GM21786 (cell line): Measurements from ENCODE around the gene MECR.

ENCODE experiments used
- ATAC-seq: cut with Tn5 transposase; IDR thresholded peaks from one replicate; pipeline ENCODE4 v1.9.1; 2021; ENCODE audit not compliant: unreplicated experiment

Gene MECR

DNA sequence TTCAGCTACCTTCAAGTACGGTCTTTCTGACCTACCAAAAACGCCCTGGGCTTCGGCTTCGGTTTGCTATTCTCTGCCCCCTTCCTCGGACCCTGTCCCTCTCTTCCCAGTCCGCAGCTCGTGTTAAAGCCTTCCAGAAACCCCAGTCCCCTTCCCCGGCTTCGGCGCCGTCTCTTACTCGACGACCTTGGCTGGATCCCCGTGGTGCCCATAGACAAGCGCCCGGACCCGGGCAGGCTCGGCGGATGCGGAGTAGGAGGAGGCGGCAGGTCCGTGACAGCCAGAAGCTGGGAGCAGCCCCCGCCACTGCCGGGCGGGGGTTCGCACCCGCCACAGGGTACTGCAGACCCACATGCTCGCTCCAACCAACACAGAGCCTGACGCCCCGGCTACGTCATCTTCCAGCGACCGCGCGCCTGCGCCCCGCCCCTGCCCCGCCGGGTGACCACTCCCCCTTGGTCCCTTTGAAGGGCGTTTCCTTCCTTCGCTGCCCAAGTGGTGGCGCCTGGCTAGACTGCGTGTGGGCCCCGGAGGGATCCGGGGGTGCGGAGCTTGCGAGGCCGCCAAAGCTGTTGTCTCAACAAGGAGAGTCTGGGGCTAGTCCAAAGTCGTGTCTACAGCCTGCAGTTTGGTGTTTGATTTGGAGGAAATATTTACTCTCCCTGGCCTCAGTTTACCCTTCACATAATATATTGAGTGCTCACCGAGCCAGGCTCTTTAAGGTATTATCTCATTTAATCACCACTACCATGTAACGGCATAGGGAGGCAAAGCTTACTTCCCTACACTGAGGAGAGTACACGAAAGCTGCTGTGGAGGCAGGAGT, at the start of gene MECR:
TSS of gene MECR (minus strand) at position 382 of the 826 bp plus-strand sequence. CDS start at position 354, 28 bp downstream.
- peak; percentile 86 for ATAC-seq

- no peak for ATAC-seq
Measured at GRCh38 chr1:29279951-29280391, 49.2 kb upstream of the MECR start.

DNA sequence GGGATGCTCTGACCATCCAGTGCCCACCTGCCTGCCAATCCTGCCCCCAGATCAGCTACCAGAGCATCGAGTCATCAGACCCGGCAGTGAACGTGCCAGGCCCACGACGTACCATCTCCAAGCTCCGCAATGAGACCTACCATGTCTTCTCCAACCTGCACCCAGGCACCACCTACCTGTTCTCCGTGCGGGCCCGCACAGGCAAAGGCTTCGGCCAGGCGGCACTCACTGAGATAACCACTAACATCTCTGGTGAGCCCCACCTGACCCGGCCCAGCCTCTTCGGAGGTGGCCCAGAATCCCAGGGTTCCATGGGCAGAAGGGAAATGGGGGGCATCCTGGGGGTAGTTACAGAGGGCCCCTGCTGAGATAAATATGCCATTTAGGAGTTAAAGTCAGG, 48.7 kb upstream of the MECR start:
- no peak for ATAC-seq

GRCh38 chr1:29278124-29278523, 47.4 kb upstream of the MECR start:
- no peak for ATAC-seq

DNA sequence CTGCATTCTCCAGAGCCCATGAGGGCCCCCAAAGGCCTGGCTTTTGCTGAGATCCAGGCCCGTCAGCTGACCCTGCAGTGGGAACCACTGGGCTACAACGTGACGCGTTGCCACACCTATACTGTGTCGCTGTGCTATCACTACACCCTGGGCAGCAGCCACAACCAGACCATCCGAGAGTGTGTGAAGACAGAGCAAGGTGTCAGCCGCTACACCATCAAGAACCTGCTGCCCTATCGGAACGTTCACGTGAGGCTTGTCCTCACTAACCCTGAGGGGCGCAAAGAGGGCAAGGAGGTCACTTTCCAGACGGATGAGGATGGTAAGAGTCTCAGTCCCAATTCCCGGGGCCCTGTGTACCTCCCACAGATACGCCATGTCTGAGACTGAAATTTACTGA, 44.7 kb upstream of the MECR start:
- no peak for ATAC-seq

- no peak for ATAC-seq
Measured at GRCh38 chr1:29272147-29272907, 41.6 kb upstream of the MECR start.

DNA sequence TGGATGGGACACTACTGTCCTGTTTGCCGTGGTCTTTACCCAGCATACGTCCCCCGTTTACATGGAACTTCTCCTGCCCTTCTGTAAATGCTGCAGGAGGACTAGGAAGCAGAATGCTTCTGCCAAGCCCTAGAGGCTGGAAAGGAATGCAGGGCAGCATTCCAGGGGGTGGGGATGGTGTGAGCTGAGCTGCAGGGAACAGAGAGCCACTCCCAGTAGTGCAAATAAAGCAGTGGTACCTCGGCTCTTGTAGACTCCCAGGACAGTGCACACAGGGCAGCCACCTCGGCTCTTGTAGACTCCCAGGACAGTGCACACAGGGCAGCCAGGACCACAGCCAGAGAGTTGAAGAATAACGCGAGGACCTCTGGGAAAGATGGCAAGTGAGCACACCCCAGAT, 41.0 kb upstream of the MECR start:
- ATAC-seq: no peak

DNA sequence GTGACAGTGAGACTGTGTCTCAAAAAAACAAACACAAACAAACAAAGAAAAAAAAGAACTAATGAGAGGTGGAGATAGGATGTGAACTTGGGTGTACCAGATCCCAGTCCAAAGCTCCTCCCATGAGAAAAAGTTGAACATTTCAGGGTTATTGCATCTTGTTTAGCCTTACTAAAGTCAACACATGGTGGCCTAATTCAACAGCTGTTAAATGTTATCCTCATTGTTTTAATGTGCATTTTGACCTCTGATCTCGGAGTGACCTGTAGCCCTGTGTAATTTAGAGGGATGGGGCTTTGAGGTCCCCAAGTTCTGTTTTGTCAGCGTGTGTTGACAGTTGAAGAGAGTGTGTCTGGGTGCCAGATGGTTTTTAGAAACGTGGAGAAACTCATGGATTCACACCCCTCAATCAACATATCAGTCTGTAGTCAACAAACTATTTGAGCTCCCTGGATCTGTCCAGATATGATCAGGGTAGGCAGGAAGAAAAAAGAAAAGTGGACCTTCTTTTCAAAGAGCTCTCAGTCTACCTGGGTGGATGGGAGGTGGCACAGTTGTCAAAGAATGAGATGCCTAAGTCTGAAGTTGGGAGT, 40.3 kb upstream of the MECR start:
- ATAC-seq: no peak

DNA sequence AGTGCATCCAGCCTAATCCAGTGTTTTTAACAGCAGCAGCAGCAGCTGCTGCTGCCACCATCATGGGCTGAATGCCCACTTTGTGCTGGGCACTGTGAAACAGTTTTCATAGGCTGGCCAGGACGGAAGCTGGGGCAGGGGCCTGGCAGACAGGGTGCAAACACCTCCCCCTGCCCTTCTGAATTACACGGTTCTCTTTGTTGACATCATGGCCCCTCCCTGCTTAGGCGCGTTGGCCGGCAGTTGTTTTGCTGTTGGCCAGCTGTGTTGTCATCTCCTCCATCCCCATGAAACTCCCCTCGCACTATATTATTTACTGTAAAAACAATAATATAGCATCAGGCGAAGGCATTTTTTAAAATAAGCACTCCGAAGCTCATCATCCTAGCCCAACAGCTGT, 38.6 kb upstream of the MECR start:
- ATAC-seq: no peak

DNA sequence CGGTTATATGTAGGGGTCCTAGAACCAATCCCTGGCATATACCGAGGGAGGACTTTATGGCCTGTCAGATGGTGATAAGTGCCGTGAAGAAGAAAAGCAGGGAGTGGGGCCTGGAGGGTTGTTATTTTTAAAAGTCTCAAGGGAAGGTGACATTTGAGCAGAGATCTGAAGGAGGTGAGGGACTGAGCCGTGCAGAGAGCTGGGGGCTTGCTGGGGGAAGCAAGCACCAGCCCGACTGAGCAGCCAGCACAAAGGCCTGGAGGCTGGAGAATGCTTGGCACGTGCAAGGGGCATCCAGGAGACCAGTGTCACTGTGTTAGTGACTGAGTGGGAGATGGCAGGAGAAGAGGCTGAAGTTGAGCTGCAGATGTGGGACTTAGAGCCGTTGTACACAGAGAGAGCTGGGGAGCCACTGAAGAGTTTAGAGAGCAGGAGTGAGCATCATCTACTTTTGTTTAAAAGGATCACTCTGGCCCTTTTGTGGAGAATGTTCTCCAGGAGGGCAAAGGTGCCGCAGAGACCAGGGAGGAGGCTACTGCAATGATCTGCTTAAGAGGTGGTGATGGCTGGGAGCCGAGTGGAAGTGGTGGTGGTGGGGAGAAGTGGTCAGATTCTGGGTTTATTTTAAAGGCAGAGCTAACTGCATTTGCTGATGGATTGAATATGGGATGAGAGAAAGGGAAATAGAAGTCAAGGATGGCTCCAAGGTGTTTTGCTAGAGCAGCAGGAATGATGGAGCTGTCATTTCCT, 36.8 kb upstream of the MECR start:
- no peak for ATAC-seq

- no peak for ATAC-seq
Measured at GRCh38 chr1:29266912-29267311, 36.2 kb upstream of the MECR start.

GRCh38 chr1:29264773-29265389, 34.1 kb upstream of the MECR start:
- ATAC-seq: no peak

- no peak for ATAC-seq
Measured at GRCh38 chr1:29260531-29260930, 29.8 kb upstream of the MECR start.

GRCh38 chr1:29259802-29260441, 29.2 kb upstream of the MECR start:
- ATAC-seq: no peak

DNA sequence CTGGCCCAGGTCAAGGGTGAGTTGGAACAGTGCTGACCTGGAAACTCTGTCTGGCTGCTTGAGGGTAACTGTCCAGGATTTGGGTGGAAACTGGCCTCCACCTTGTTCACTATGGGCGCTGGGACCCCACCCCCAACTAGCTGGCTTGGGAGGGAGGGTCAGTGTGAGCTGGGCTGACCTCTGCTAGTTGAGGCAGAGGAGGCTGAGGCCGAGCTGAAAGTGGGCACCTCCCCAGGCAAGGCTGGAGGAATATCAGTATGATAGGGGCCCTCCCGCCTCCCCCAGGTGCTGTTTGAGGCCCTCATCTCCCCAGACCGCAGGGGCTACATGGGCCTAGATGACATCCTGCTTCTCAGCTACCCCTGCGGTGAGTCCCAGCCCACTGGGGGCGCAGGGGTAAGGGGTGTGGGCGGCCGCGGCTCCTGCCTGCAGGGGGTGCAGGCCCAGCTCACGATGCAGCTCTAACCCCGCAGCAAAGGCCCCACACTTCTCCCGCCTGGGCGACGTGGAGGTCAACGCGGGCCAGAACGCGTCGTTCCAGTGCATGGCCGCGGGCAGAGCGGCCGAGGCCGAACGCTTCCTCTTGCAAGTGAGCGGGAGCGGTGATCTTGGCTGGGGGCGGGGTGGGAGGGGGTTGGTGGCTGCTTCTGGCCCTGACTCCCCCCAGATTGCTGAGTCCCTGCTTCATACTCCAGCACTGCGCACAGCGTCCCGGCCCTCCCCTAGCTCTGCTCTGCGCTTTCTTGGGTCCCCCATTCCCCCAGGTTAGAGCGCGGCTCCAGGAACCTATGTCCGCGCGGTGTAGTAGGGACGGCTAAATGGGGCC, 28.5 kb upstream of the MECR start:
- no peak for ATAC-seq

- no peak for ATAC-seq
Measured at GRCh38 chr1:29258189-29258975, 27.6 kb upstream of the MECR start.

DNA sequence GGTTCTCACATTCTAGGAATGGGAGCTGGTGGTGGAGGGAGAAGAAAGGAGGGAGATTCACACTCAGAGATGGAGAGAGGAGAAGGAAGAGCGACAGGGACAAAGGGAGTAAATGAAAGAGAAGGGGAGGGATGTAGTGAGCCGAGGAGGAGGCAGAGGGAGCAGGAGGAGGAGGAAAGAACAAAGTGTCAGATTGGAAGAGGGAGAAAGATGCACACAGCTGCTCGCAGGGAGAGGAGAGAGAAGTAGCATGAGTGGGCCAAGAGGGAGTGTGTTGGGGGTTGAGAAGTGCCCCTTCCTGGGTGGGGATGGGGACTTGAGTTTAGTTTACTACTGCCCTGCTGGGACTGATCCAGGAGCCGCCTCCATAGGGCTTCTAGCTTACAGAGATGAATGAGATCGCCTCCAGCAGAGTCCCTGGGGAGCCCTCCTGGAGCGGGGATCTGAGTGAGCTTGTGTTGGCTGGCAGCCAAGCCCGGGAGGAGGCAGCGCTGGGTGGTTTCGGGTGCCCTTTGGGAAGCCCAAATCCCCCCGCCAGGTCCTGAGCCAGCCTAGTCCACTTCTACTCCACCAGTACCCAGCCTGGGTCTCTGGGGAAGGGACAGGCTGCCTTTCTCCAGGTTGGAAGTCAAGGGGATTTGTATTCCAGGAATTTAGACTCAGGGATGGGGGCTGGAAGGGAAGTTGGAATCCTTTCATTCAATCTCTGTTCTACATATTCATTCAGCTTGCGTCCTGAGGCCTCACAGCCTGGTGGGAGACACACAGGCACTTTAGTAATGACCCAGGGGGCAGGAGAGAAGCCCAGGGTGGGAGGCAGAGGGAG, 26.5 kb upstream of the MECR start:
- no peak for ATAC-seq

GRCh38 chr1:29256394-29256793, 25.7 kb upstream of the MECR start:
- no peak for ATAC-seq
